B cell (primary cell): ENCODE data around the gene OR52E2.

Source experiments
- EZH2 ChIP-seq: IDR thresholded peaks from 2 replicates; pipeline ENCODE4 v1.6.1; 2012; ENCODE audit warnings: borderline replicate concordance, low read depth, mild to moderate bottlenecking, moderate library complexity, low read length; ENCODE audit not compliant: insufficient read depth, poor library complexity, severe bottlenecking
- TF ChIP-seq, protein P1 (sequence below): fragments of 200-600 bp; IDR thresholded peaks from one replicate; pipeline ENCODE4 v1.8.0; 2022; ENCODE audit warnings: antibody characterized with exemption, mild to moderate bottlenecking

DNA sequence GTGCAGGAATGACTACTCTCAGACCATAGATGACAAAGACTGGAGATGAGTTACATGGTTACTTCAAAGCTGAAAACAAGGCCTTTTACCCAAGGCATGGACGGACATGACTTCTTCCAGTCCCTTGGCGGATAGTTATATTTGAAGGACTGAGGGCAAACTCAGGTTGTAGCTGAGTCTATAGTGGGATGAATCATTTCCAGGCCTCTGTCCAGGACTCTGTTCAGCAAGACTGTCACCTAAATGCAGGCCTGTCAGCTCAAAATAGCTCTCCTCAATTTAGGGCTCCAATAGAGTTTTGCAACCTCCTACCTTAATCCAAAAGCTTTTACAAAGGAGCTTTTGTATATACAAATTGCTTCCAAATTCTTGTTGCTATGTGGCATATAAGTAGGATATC lies 37.4 kb downstream of the OR52E2 start:
- TF ChIP-seq, protein P1, sequence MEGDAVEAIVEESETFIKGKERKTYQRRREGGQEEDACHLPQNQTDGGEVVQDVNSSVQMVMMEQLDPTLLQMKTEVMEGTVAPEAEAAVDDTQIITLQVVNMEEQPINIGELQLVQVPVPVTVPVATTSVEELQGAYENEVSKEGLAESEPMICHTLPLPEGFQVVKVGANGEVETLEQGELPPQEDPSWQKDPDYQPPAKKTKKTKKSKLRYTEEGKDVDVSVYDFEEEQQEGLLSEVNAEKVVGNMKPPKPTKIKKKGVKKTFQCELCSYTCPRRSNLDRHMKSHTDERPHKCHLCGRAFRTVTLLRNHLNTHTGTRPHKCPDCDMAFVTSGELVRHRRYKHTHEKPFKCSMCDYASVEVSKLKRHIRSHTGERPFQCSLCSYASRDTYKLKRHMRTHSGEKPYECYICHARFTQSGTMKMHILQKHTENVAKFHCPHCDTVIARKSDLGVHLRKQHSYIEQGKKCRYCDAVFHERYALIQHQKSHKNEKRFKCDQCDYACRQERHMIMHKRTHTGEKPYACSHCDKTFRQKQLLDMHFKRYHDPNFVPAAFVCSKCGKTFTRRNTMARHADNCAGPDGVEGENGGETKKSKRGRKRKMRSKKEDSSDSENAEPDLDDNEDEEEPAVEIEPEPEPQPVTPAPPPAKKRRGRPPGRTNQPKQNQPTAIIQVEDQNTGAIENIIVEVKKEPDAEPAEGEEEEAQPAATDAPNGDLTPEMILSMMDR, result no peak
- no peak for TF ChIP-seq EZH2
